ENCODE measurements around the gene DNAJC30.
"Not testable (repeated sequence)": the region's sequence is repeated elsewhere in the genome, so short reads cannot be mapped to it uniquely, and the experiment has no call there.

The DNAJC30 gene

DNA sequence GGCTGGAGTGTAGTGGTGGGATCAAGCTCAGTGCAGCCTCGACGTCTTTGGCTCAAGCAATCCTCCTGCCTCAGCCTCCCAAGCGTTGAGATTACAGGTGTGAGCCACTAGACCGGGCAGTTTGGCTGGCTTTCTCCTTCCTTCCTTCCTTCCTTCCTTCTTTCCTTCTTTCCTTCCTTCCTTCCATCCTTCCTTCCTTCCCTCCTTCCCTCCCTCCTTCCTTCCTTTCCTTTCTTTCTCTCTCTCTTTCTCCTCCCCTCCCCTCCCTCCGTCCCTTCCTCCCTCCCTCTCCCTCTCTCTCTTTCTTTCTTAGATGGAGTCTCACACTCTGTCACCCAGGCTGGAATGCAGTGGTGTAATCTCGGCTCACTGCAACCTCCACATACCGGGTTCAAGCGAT is 23.3 kb downstream of the DNAJC30 start:
- Mint-ChIP-seq H3K4me1 (ENCODE audit: low read depth) (peaks cover 3% of the 10 kb centered on the region), H3K27me3 (ENCODE audit: low read depth) (peaks cover 15% of the 10 kb centered on the region), H3K4me3 (no peak overlapping the region), H3K9me3 (peaks cover 5% of the 10 kb centered on the region), H3K36me3 (ENCODE audit: low read depth) (no peaks in the 10 kb centered on the region), H3K27ac (no peak overlapping the region)

DNA sequence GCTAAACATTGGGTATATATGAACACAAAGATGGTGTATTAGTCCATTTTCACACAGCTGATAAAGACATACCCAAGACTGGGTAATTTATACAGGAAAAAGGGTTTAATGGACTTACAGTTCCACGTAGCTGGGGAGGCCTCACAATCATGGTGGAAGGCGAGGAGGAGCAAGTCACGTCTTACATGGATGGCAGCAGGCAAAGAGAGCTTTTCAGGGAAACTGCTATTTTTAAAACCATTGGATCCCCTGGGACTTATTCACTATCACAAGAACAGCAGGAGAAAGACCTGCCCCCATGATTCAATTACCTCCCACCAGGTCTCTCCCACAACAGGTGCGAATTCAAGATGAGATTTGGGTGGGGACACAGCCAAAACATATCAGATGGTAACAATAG is 27.9 kb downstream of the DNAJC30 start:
- H3K27ac Mint-ChIP-seq; H3K9me3 Mint-ChIP-seq; H3K4me1 Mint-ChIP-seq (ENCODE audit: low read depth); H3K36me3 Mint-ChIP-seq (ENCODE audit: low read depth); H3K4me3 Mint-ChIP-seq: not testable (repeated sequence)
- peaks cover 13% of the 10 kb centered on the region for H3K27me3 Mint-ChIP-seq (ENCODE audit: low read depth)

DNA sequence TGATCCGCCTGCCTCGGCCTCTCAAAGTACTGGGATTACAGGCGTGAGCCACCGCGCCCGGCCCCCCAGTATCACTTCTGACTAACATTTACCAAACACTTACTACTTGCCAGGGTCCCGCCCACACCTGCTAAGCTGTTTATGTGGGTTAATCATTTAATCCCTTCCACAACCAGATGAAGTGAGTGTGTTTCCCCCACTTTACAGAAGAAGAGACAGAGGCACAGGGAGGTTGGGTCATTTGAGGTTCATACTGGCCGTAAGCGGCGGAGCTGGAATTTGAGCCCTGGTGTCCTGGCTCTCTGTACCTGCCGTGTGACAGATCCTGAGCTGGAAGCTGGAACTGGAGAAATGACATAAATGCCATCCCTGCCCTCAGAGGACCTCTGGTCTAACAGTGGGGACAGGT is 30.7 kb downstream of the DNAJC30 start:
- Mint-ChIP-seq H3K9me3 (no peaks in the 10 kb centered on the region), H3K4me3 (no peak overlapping the region), H3K36me3 (ENCODE audit: low read depth) (no peaks in the 10 kb centered on the region), H3K4me1 (ENCODE audit: low read depth) (peaks cover 6% of the 10 kb centered on the region), H3K27ac (no peak overlapping the region), H3K27me3 (ENCODE audit: low read depth) (peaks cover 35% of the 10 kb centered on the region)

DNA sequence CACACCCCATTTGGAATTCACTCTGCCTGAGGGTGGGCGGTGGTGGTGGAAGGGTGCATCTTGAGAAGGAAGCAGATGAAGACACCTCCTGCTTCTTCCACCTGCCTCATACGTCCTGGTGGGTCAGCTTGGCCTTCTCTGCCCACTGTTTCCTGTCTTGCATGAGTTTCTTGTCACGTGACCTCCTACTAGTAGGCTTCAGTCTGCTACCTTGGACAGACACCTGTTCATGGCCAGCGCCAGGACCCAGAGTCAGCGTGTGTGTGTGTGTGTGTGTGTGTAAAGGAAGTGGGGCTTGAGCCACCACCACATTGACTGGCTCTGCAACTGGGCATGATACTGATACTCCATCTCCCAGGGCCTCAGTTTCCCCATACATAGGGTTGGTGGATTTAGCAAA is 32.7 kb downstream of the DNAJC30 start:
- Mint-ChIP-seq H3K27ac (no peak overlapping the region), H3K4me1 (ENCODE audit: low read depth) (peaks cover 6% of the 10 kb centered on the region), H3K4me3 (no peak overlapping the region), H3K9me3 (no peaks in the 10 kb centered on the region), H3K36me3 (ENCODE audit: low read depth) (no peaks in the 10 kb centered on the region), H3K27me3 (ENCODE audit: low read depth) (peaks cover 54% of the 10 kb centered on the region)

DNA sequence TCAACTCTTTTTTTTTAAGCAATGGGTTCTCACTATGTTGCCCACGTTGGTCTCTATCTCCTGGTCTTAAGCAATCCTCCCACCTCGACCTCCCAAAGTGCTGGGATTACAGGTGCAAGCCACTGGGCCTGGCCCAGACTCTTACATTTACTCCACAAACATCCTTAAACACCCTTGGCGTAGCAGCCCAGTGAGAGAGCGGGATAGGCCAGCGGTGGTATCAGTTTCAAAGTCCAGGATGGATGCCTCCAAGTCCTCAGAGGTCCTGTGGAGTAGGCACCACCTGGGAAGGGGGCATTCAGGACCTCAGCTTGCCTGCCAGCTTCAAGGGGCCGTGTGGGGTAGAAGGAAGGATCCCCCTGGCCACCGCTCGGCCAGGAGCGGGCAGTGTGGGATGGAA is 33.7 kb downstream of the DNAJC30 start:
- Mint-ChIP-seq H3K9me3 (no peaks in the 10 kb centered on the region), H3K27me3 (ENCODE audit: low read depth) (peaks cover 59% of the 10 kb centered on the region), H3K4me3 (no peak overlapping the region), H3K36me3 (ENCODE audit: low read depth) (no peaks in the 10 kb centered on the region), H3K27ac (no peak overlapping the region), H3K4me1 (ENCODE audit: low read depth) (peaks cover 6% of the 10 kb centered on the region)

DNA sequence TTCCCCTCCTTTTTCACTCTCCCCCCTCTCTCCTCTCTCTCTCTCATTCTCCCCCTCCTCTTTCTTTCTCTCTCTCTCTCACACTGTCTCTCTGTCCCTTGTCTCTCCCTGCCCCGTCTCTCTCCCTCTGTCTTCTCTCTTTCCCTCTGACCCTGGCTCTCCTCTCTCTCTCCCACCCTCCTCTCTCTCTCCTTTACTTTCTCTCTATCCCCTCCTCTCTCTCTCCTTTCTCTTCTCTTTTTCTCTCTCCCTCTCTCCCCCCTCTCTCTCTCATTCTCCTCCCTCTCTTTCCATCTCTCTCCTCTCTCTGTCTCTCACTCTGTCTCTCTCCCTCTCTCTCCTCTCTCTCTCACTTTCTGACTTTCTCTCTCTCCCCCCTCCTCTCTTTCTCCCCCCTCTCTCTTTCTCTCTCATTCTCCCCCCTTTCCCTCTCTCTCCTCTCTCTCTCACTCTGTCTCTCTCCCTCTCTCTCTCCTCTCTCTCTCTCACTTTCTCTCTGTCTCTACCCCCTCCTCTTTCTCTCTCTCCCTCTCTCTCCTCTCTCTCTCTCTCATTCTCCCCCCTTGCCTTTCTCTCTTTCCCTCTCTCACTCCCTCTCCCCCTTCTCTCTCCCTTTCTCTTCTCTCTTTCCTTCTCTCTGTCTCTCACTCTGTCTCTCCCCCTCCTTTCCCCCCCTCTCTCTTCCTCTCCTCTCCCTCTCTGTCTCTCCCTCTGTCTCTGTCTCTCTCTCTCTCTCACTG is 34.5 kb downstream of the DNAJC30 start:
- H3K27me3 Mint-ChIP-seq (ENCODE audit: low read depth), result peaks cover 59% of the 10 kb centered on the region
- peak overlapping the region; percentile 9 for H3K27ac Mint-ChIP-seq
- peaks cover 6% of the 10 kb centered on the region for H3K4me1 Mint-ChIP-seq (ENCODE audit: low read depth)
- no peaks in the 10 kb centered on the region for H3K36me3 Mint-ChIP-seq (ENCODE audit: low read depth)
- H3K4me3 Mint-ChIP-seq, result peak overlapping the region; percentile 57
- H3K9me3 Mint-ChIP-seq, result no peaks in the 10 kb centered on the region

DNA sequence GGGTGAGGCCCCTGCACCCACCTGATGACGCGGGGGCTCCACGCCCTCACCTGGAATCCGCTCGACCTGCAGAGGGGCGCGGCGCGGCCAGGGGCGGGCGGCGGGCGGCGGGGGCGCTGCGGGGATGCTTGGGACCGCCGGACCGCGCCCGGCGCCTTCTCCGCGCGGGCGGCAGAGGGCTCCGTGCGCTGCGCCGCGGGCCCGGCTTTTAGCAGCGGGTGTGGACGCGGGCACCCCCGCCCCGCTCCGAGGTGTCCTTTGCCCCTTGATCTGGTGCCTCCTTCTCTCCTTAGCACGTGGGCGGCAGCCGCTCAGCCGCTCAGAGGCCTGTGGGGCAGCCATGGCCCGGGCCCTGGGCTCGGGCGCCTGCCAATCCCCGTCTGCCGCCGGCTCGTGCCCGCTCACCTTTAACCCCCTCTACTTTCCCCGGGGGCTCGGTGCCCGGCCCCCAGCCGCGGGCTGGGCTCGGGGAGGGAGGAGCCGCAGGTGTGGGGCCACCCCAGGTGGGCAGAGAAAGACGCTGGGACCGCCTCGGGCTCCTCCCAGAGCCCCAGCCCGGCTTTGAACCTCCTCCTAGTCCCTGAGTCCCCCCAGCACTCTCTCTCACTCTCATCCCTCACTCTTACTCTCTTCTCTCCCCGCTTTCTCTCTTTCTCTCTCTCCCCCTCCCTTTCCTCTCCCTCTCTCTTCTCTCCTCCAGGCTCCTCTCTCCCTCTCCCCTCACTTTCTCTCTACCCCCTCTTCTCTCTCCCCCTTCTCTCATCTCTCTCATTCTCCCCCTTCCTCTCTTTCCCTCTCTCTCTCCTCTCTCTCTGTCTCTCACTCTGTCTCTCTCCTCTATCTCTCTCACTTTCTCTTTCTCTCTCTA is 35.3 kb downstream of the DNAJC30 start:
- Mint-ChIP-seq H3K4me3 (peak overlapping the region; percentile 57), H3K36me3 (ENCODE audit: low read depth) (no peaks in the 10 kb centered on the region), H3K27ac (peak overlapping the region; percentile 9), H3K4me1 (ENCODE audit: low read depth) (peaks cover 6% of the 10 kb centered on the region), H3K9me3 (no peaks in the 10 kb centered on the region), H3K27me3 (ENCODE audit: low read depth) (peaks cover 58% of the 10 kb centered on the region)

DNA sequence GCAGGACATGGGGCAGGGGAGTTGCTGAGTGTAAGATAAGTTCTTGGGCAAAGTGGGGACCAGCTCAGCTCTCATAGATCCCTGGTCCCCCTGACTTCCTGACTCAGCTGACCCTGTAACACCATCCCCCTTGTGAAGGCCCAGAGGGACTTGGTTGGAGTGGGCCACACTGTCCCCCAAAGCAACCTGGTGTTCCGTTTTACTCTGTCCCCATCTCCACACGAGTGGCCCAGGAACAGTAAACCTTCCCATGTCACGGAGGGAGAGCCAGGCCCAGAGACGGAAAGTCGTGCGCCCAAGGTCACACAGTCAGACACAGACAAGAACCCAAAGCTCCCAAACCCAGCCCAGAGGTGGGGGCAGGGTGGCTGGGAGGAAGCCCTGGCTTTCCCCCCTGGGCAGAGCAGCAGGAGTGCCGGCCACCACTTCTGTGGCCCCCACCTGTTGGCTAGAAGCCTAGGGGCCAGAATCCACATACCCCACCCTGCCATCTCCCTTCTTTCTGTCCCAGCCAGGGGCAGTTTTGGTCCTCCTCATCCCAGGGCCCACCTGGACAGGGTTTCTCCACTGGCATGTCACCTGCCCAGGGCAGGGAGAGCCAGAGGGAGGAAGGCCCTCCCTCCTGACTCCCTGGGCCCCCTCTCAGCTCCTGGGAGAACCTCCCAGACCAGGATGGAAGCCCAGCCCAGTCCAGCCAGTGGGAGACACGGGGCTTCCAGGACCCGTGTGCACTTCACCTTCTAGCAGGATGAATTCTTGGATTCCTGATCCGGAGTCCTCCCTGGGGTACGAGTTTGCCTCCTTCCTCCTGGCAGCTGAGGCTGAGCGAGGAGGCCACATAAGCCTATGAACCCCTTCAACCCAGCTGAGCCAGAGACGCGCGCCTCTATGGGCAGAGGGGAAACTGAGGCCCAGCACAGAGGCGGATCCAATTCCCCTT is 36.2 kb downstream of the DNAJC30 start:
- Mint-ChIP-seq H3K4me3 (no peak overlapping the region), H3K27me3 (ENCODE audit: low read depth) (peaks cover 53% of the 10 kb centered on the region), H3K36me3 (ENCODE audit: low read depth) (no peaks in the 10 kb centered on the region), H3K9me3 (peaks cover under 1% of the 10 kb centered on the region), H3K27ac (no peak overlapping the region), H3K4me1 (ENCODE audit: low read depth) (peaks cover 6% of the 10 kb centered on the region)

DNA sequence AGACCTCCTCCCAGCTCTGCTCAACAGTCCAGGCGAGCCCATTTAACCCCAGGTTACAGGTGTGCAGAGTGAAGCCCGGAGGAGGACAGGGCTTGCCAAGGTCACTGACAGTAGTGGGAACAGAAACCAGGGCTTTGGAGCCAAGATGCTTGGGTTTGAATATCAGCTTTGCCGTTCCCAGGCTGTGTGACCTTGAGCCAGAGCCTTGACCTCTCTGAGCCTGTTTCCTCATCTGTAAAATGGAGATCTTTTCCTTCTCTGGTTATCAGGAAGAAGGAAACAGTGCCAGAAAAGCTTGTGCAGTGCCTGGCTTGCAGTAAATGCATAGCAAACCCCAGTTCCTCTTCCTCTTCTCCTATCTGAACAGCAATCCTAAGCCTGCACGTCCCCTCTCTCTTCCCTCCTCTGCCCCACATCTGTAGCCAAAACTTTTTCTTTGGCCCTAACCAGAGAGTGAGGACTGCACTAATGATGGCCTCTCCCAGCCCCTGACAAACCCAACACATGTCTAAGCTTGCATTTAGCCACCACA is 37.5 kb downstream of the DNAJC30 start:
- H3K9me3 Mint-ChIP-seq, result peaks cover 4% of the 10 kb centered on the region
- peaks cover 49% of the 10 kb centered on the region for H3K27me3 Mint-ChIP-seq (ENCODE audit: low read depth)
- no peak overlapping the region for H3K27ac Mint-ChIP-seq
- H3K36me3 Mint-ChIP-seq (ENCODE audit: low read depth), result no peaks in the 10 kb centered on the region
- H3K4me3 Mint-ChIP-seq, result no peak overlapping the region
- H3K4me1 Mint-ChIP-seq (ENCODE audit: low read depth), result peaks cover 6% of the 10 kb centered on the region

DNA sequence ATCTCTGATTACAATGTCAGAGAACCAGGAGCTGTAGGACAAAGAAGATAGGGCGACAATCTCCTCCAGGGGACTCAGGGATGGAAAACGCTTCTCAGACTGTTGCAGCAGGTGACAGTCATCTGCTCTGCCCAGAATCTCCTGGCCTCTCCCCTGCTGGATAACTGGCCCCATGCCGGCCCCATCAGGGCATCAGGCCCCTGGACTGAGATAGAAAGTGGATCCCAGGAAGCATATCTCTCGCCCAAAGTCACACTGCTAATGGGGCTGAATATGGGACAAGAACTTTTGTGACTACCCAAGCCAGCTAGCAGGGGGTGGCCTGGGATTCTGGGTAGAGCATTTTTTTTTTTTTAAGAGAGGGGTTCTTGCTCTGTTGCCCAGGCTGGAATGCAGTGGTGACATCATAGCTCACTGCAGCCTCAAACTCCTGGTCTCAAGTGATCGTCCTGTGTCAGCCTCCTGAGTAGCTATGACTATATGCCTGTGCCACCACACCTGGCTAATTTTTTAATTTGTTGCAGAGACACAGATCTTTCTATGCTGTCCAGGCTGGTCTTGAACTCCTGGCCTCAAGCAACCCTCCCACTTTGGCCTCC is 38.5 kb downstream of the DNAJC30 start:
- Mint-ChIP-seq H3K27ac (no peak overlapping the region), H3K36me3 (ENCODE audit: low read depth) (no peaks in the 10 kb centered on the region), H3K27me3 (ENCODE audit: low read depth) (peaks cover 42% of the 10 kb centered on the region), H3K4me3 (no peak overlapping the region), H3K9me3 (peaks cover 4% of the 10 kb centered on the region), H3K4me1 (ENCODE audit: low read depth) (peaks cover 6% of the 10 kb centered on the region)

DNA sequence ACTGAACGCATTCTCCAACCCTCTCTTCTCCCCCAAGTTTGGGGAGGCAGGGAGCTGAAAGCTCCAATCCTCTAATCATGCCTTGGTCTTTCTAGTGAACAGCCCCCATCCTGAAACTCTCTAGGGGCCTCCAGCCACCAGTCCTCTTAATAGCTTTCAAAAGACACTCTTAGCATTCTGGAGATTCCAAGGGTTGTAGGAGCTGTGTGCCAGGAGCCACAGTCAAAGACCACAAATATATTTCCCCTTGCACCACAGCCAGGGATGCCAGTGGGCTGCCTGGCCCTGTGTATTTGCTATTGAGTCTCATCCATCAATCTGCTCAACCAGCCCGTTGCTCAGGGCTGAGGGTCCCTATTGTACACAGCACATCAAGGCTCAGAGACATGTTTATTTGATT is 40.4 kb downstream of the DNAJC30 start:
- H3K9me3 Mint-ChIP-seq, result peaks cover 4% of the 10 kb centered on the region

DNA sequence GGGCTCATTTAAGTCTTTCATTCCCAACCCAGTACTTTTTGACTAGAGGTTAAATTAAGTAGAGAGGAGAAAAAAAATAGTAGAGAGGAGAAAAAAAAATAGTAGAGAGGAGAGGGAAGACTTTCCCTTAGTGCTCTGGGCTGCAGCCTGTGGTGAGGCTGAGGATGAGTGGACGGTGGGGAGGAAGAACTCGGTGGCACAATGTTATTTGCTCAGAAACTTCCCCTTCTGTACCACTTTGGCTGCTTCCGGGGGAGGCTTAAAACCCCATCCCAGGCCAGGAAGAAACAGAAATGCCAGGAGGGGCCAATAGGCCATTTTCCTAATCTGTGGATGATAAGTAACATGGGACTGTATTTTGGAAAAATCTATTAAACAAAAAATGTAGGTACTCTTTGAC is 44.3 kb downstream of the DNAJC30 start:
- Mint-ChIP-seq H3K4me1 (ENCODE audit: low read depth) (no peaks in the 10 kb centered on the region), H3K27me3 (ENCODE audit: low read depth) (no peaks in the 10 kb centered on the region), H3K27ac (no peak overlapping the region), H3K36me3 (ENCODE audit: low read depth) (no peaks in the 10 kb centered on the region), H3K4me3 (no peak overlapping the region), H3K9me3 (peaks cover 4% of the 10 kb centered on the region)

More for the DNA sequence above, 40.4 kb downstream of the DNAJC30 start:
- no peak overlapping the region for H3K27ac Mint-ChIP-seq
- H3K36me3 Mint-ChIP-seq (ENCODE audit: low read depth), result no peaks in the 10 kb centered on the region
- peaks cover 24% of the 10 kb centered on the region for H3K27me3 Mint-ChIP-seq (ENCODE audit: low read depth)
- H3K4me3 Mint-ChIP-seq, result no peak overlapping the region
- no peaks in the 10 kb centered on the region for H3K4me1 Mint-ChIP-seq (ENCODE audit: low read depth)

DNA sequence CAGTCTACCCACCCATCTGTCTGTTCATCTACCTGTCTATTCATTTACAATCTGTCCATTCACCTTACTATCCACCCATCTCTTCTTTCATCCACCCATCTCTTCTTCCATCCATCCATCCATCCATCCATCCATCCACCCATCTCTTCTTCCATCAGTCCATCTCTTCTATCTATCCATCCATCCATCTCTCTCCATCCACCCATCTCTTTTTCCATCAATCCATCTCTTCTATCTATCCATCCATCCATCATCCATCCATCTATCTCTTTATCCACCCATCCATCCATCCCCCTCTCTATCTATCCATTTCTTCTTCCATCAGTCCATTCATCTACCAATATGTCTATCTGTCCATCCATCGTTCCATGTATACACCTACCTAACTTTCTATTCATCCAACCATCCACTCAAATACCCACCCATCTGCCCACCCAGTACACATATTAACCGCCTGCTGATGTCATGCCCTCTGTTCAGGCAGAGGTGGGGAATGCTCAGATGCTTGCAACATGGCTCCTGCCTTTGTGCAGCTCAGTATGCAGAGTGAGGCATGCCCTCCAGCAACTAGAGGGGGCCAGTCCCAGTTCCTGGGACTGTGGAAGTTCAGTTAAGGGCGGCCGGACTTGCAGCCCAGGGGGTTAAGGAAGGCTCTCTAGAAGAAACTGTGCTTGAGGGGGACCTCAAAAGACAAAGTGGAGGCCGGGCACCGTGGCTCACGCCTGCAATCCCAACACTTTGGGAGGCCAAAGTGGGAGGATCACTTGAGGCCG is 47.6 kb downstream of the DNAJC30 start:
- H3K9me3 Mint-ChIP-seq, result no peaks in the 10 kb centered on the region
- H3K27me3 Mint-ChIP-seq (ENCODE audit: low read depth), result peaks cover 9% of the 10 kb centered on the region
- H3K27ac Mint-ChIP-seq, result no peak overlapping the region
- H3K4me1 Mint-ChIP-seq (ENCODE audit: low read depth), result no peaks in the 10 kb centered on the region
- no peak overlapping the region for H3K4me3 Mint-ChIP-seq
- H3K36me3 Mint-ChIP-seq (ENCODE audit: low read depth), result no peaks in the 10 kb centered on the region

Data from T-helper 1 cell treated with Interleukin-12 subunit alpha and Interleukin-12 subunit beta and Interleukin-4 antibody, amounts not matched to agents 30 μg/mL and 1 μg/mL, for 36 hours (primary cell).